ENCODE results near the gene FATE1. TPM values are rescaled to one million over a fixed set of nuclear protein-coding genes. Genes with fewer than 3 reads are reported as not detected.

Gene FATE1
- total RNA-seq, 1 experiment from 2014 or later = not detected

GRCh38 chrX:151765026-151765425 is 49.2 kb downstream of the FATE1 start:
- no peaks in the 10 kb centered on the region for H3K36me3 ChIP-seq (ENCODE audit: control insufficient read depth, insufficient read depth, low read length)
- DNase-seq (ENCODE audit: low read depth, low spot score) (no peak), ATAC-seq (no peak)
- H3K4me3 ChIP-seq (ENCODE audit: low read depth in 2 of 2, low read length in 2 of 2) = no peak overlapping the region
- no peaks in the 10 kb centered on the region for H3K27me3 ChIP-seq (ENCODE audit: control insufficient read depth, insufficient read depth, low read length)
- no TSS peak for BruUV-seq (replicated peaks)
- intact Hi-C loops (cut with micrococcal nuclease; ENCODE audit: unreplicated experiment) = no loop called here
- ChIA-PET CTCF (interaction anchor here (0.6 kb wide), 1 partner anchor 56 kb away, joined by 3 read pairs; no protein-coding TSS in a partner anchor), POLR2A (interaction anchor here (0.7 kb wide), 1 partner anchor 29 kb away, joined by 3 read pairs; no protein-coding TSS in a partner anchor)
- H3K4me1 ChIP-seq (ENCODE audit: control insufficient read depth, insufficient read depth, low read length) = no peaks in the 10 kb centered on the region
- no peak overlapping the region for H3K27ac ChIP-seq (ENCODE audit: low read length)
- in situ Hi-C loops (cut with HindIII; ENCODE audit: low pct_unique_long_range_greater_than_20kb, low sequenced_read_pairs) = no loop called here
- TF ChIP-seq SIN3A (IDR thresholded peaks at IDR 0.05; ENCODE audit: borderline replicate concordance, insufficient read depth, low read depth, low read length) = no peak
- TF ChIP-seq CTCF (IDR thresholded peaks at IDR 0.05) = no peak
- no peak for TF ChIP-seq REST (IDR thresholded peaks at IDR 0.05; ENCODE audit: insufficient read depth in 1 of 2, low read depth in 2 of 2, low read length in 1 of 2)
- no peak for TF ChIP-seq TCF7L2 (IDR thresholded peaks at IDR 0.05; ENCODE audit: low read depth, low read length)
- TF ChIP-seq POLR2AphosphoS5 (IDR thresholded peaks at IDR 0.05; ENCODE audit: low read depth, low read length) = no peak
- H3K9me3 ChIP-seq (ENCODE audit: control insufficient read depth, insufficient read depth, low read depth, low read length) = no peaks in the 10 kb centered on the region

- intact Hi-C loops (cut with micrococcal nuclease; ENCODE audit: unreplicated experiment) = no loop called here
- Histone ChIP-seq H3K4me1 (ENCODE audit: control insufficient read depth, insufficient read depth, low read length) (no peaks in the 10 kb centered on the region), H3K27ac (ENCODE audit: low read length) (no peak overlapping the region), H3K4me3 (ENCODE audit: low read depth in 2 of 2, low read length in 2 of 2) (no peak overlapping the region), H3K9me3 (ENCODE audit: control insufficient read depth, insufficient read depth, low read depth, low read length) (no peaks in the 10 kb centered on the region), H3K36me3 (ENCODE audit: control insufficient read depth, insufficient read depth, low read length) (no peaks in the 10 kb centered on the region), H3K27me3 (ENCODE audit: control insufficient read depth, insufficient read depth, low read length) (no peaks in the 10 kb centered on the region)
- TF ChIP-seq CTCF (IDR thresholded peaks at IDR 0.05) (no peak), SIN3A (IDR thresholded peaks at IDR 0.05; ENCODE audit: borderline replicate concordance, insufficient read depth, low read depth, low read length) (no peak), REST (IDR thresholded peaks at IDR 0.05; ENCODE audit: insufficient read depth in 1 of 2, low read depth in 2 of 2, low read length in 1 of 2) (no peak)
- no TSS peak for BruUV-seq (replicated peaks)
- POLR2A ChIA-PET = no interaction called here
- CTCF ChIA-PET = no interaction called here
- in situ Hi-C loops (cut with HindIII; ENCODE audit: low pct_unique_long_range_greater_than_20kb, low sequenced_read_pairs) = no loop called here
- DNase-seq (ENCODE audit: low read depth, low spot score) (no peak), ATAC-seq (no peak)
These were observed 55.9 kb downstream of the FATE1 start for GRCh38 chrX:151771726-151772125.

Other genes starting within 250 kb of the FATE1 start
- not detected for gene PASD1, start 152.4 kb upstream of the FATE1 start, total RNA-seq (2021; ENCODE audit: unreplicated experiment)
- not detected for gene PRRG3, start 20.6 kb upstream of the FATE1 start, total RNA-seq (2021; ENCODE audit: unreplicated experiment)
- not detected for gene CNGA2, start 18.7 kb downstream of the FATE1 start, total RNA-seq (2021; ENCODE audit: unreplicated experiment)
- not detected for gene MAGEA4, start 196.9 kb downstream of the FATE1 start, total RNA-seq (2021; ENCODE audit: unreplicated experiment)